HepG2 (cell line): ENCODE data around the gene ARHGEF1. TPM values are rescaled to one million over a fixed set of nuclear protein-coding genes. Genes with fewer than 3 reads are reported as not detected.
A peak's percentile ranks its signal among the peaks of the same experiment; 100 is the strongest.

Experiments used
- KLF13 ChIP-seq: sonication (generic); formaldehyde crosslinking; IDR thresholded peaks from 2 replicates; pipeline ENCODE4 v1.4.0; 2020; ENCODE audit warnings: mild to moderate bottlenecking, missing genetic modification reagents
- RBM39 ChIP-seq: fragments of 200-400 bp; formaldehyde crosslinking; IDR thresholded peaks from one replicate; pipeline ENCODE4 v1.6.1; 2018; ENCODE audit warnings: antibody characterized with exemption, mild to moderate bottlenecking, low read depth, low read length; ENCODE audit not compliant: poor library complexity, severe bottlenecking
- SIN3B ChIP-seq: fragments of 150-350 bp; IDR thresholded peaks from 2 replicates; pipeline ENCODE4 v1.6.1; 2014; ENCODE audit warnings: low read length
- SMAD9 ChIP-seq: sonication (generic); formaldehyde crosslinking; IDR thresholded peaks from 2 replicates; pipeline ENCODE4 v1.5.1; 2020; ENCODE audit warnings: mild to moderate bottlenecking, missing genetic modification reagents
- ZMAT3 ChIP-seq: sonication (generic); formaldehyde crosslinking; conservative IDR thresholded peaks from 2 replicates; pipeline ENCODE4 v1.7.0; 2021; ENCODE audit warnings: missing genetic modification reagents
- ZNF224 ChIP-seq: sonication (generic); formaldehyde crosslinking; IDR thresholded peaks from 2 replicates; pipeline ENCODE4 v1.5.0; 2020; ENCODE audit warnings: mild to moderate bottlenecking, missing genetic modification reagents
- ZNF263 ChIP-seq: sonication (generic); formaldehyde crosslinking; IDR thresholded peaks from 2 replicates; pipeline ENCODE4 v1.4.0; 2020; ENCODE audit warnings: missing genetic modification reagents
- ZNF570 ChIP-seq: sonication (generic); formaldehyde crosslinking; IDR thresholded peaks from 2 replicates; pipeline ENCODE4 v1.4.0; 2020; ENCODE audit warnings: mild to moderate bottlenecking, missing genetic modification reagents, borderline replicate concordance
- ZNF674 ChIP-seq: sonication (generic); formaldehyde crosslinking; IDR thresholded peaks from 2 replicates; pipeline ENCODE4 v1.5.0; 2020; ENCODE audit warnings: low read depth, mild to moderate bottlenecking, missing genetic modification reagents
- ZNF749 ChIP-seq: sonication (generic); formaldehyde crosslinking; IDR thresholded peaks from 2 replicates; pipeline ENCODE4 v1.8.0; 2022; ENCODE audit warnings: mild to moderate bottlenecking, missing genetic modification reagents, moderate library complexity, borderline replicate concordance
- ZNF781 ChIP-seq: sonication (generic); formaldehyde crosslinking; IDR thresholded peaks from 2 replicates; pipeline ENCODE4 v1.5.1; 2020; ENCODE audit warnings: borderline replicate concordance, mild to moderate bottlenecking, missing genetic modification reagents; ENCODE audit errors: not compliant biosample characterization
- ZSCAN9 ChIP-seq: IDR thresholded peaks from 2 replicates; pipeline ENCODE4 v1.6.1; 2016; ENCODE audit warnings: borderline replicate concordance
- polyA plus RNA-seq, 8 experiments: library from polyadenylated mRNA; depleted of rRNA in 3 of 8; stranded (reverse) in 7 of 8; unstranded in 1 of 8; fragments of >200 nt; fragmentation: Illumina TruSeq in 4 of 8; extraction: Trizol in 4 of 8; gene quantifications; 2 replicates each; pipeline versions ENCODE4 v1.2.1 to v1.2.3, GENCODE V29; 2011 to 2016; ENCODE audit warnings: low read depth in 4 of 8, missing spikeins in 1 of 8, mixed read lengths in 1 of 8; ENCODE audit not compliant: insufficient read depth in 1 of 8
- total RNA-seq, 5 experiments: library from RNA; depleted of rRNA; stranded (reverse); fragments of >200 nt; fragmentation: Illumina TruSeq; extraction: Trizol; gene quantifications; 2 replicates each; pipeline ENCODE4 v1.2.3, GENCODE V29; 2016; ENCODE audit warnings: low read depth in 1 of 5
- TF ChIP-seq, protein P1 (sequence below): sonication (generic); IDR thresholded peaks from 2 replicates; pipeline ENCODE4 v1.6.1; 2016; ENCODE audit warnings: low read depth, borderline replicate concordance
- TF ChIP-seq, protein P2 (sequence below): sonication (generic); formaldehyde crosslinking; IDR thresholded peaks from 2 replicates; pipeline ENCODE4 v1.5.0; 2020; ENCODE audit warnings: missing genetic modification reagents, mild to moderate bottlenecking, borderline replicate concordance

The ARHGEF1 gene
- total and polyA plus RNA-seq, 2 of the 13 experiments (the other 11 are each of a cell fraction or from before 2014, with no cell fraction given), result 33.7 to 34.7 TPM

DNA sequence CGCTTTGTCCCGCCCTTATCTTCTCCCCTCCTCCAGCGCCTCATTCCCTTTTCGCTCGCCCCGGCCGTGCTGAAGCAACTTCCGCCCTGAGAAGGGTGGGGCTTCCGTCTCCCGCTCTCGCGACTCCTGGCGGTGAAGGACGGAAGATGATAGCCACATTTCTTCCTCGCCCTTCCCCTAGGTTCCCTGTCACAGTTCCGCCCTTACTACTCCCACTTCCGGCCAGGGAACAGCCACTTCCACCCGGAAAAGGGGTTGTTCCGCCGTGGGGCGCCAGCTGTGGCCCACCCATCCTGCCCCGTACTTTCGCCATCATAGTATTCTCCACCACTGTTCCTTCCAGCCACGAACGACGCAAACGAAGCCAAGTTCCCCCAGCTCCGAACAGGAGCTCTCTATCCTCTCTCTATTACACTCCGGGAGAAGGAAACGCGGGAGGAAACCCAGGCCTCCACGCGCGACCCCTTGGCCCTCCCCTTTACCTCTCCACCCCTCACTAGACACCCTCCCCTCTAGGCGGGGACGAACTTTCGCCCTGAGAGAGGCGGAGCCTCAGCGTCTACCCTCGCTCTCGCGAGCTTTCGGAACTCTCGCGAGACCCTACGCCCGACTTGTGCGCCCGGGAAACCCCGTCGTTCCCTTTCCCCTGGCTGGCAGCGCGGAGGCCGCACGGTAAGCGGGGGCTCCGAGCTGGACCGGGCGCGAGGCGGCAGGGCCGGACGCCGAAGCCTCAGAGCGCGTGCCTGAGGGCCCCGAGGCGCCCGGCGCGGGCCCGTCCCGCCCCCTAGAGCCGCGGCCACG lies 23.2 kb upstream of the ARHGEF1 start, which contains the start of gene RPS19 (continued):
- TF ChIP-seq ZNF781 (peak; percentile 79), RBM39 (peak; percentile 82), ZNF263 (CRISPR knock-in tag) (no peak; the same call in 1 of the 2 replicates), ZNF224 (CRISPR knock-in tag) (0 out of 2 replicates have a peak, but pooled peaks have one; percentile 13), ZNF570 (CRISPR knock-in tag) (no peak), SIN3B (peak; percentile 72; the same call in 1 of the 2 replicates), ZSCAN9 (CRISPR knock-in tag) (no peak), ZMAT3 (peak; percentile 71), KLF13 (CRISPR knock-in tag) (no peak), ZNF749 (CRISPR knock-in tag) (no peak), SMAD9 (CRISPR knock-in tag) (no peak), ZNF674 (no peak)
- TF ChIP-seq, protein P1, sequence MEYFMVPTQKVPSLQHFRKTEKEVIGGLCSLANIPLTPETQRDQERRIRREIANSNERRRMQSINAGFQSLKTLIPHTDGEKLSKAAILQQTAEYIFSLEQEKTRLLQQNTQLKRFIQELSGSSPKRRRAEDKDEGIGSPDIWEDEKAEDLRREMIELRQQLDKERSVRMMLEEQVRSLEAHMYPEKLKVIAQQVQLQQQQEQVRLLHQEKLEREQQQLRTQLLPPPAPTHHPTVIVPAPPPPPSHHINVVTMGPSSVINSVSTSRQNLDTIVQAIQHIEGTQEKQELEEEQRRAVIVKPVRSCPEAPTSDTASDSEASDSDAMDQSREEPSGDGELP, result peak; percentile 73; the same call in 1 of the 2 replicates
- TF ChIP-seq, protein P2, sequence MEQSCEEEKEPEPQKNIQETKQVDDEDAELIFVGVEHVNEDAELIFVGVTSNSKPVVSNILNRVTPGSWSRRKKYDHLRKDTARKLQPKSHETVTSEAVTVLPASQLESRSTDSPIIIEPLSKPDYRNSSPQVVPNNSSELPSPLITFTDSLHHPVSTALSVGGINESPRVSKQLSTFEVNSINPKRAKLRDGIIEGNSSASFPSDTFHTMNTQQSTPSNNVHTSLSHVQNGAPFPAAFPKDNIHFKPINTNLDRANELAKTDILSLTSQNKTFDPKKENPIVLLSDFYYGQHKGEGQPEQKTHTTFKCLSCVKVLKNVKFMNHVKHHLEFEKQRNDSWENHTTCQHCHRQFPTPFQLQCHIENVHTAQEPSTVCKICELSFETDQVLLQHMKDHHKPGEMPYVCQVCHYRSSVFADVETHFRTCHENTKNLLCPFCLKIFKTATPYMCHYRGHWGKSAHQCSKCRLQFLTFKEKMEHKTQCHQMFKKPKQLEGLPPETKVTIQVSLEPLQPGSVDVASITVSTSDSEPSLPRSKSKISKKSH, result 0 out of 2 replicates have a peak, but pooled peaks have one; percentile 33
- TF ChIP-seq, all 625 proteins: peak for 284
